Effector memory CD8-positive, alpha-beta T cell (primary cell): Measurements from ENCODE around the gene COL4A1.
"Not testable (repeated sequence)": the region's sequence is repeated elsewhere in the genome, so short reads cannot be mapped to it uniquely, and the experiment has no call there.

Experiments
- ATAC-seq: fragments of 150-1000 bp; cut with Tn5 transposase; replicated peaks from 2 replicates; pipeline ENCODE4 v1.10.0; 2021; ENCODE audit warnings: mild to moderate bottlenecking, moderate library complexity
- DNase-seq, 3 experiments: peaks; one replicate each; pipeline ENCODE4 v3.0.0; 2021
- H3K27ac Mint-ChIP-seq, 2 donors: one replicate each; pipeline ENCODE4 v1.8.0; 2022; ENCODE audit warnings: mild to moderate bottlenecking in 2 of 2, mixed read lengths in 2 of 2, moderate library complexity in 2 of 2
- H3K27me3 Mint-ChIP-seq, 2 donors: one replicate each; pipeline ENCODE4 v1.8.0; 2022; ENCODE audit warnings: mixed read lengths in 2 of 2
- H3K36me3 Mint-ChIP-seq: one replicate; pipeline ENCODE4 v1.8.0; 2022; ENCODE audit warnings: mild to moderate bottlenecking, moderate library complexity, mixed read lengths; ENCODE audit not compliant: insufficient read depth
- H3K4me1 Mint-ChIP-seq, 2 donors: one replicate each; pipeline ENCODE4 v1.8.0; 2022; ENCODE audit warnings: low read depth in 2 of 2, mixed read lengths in 2 of 2
- H3K4me3 Mint-ChIP-seq, 2 donors: one replicate each; pipeline ENCODE4 v1.8.0; 2022; ENCODE audit warnings: mild to moderate bottlenecking in 2 of 2, mixed read lengths in 2 of 2, moderate library complexity in 2 of 2
- H3K9me3 Mint-ChIP-seq, 2 donors: one replicate each; pipeline ENCODE4 v1.8.0; 2022; ENCODE audit warnings: mixed read lengths in 2 of 2

COL4A1 gene

GRCh38 chr13:110125613-110126272 lies 181.2 kb downstream of the COL4A1 start:
- Mint-ChIP-seq H3K27ac (no peak overlapping the region), H3K4me1 (no peaks in the 10 kb centered on the region), H3K9me3 (no peaks in the 10 kb centered on the region), H3K27me3 (peaks cover 3 to 53% of the 10 kb centered on the region in 2 donors), H3K36me3 (no peaks in the 10 kb centered on the region), H3K4me3 (no peak overlapping the region)
- no peak for DNase-seq
- no peak for ATAC-seq

- Mint-ChIP-seq H3K4me3 (no peak overlapping the region), H3K27me3 (peaks cover 6 to 53% of the 10 kb centered on the region in 2 donors), H3K36me3 (no peaks in the 10 kb centered on the region), H3K27ac (no peak overlapping the region), H3K4me1 (no peaks in the 10 kb centered on the region), H3K9me3 (no peaks in the 10 kb centered on the region)
- DNase-seq: no peak
- ATAC-seq: no peak
Measured at GRCh38 chr13:110125157-110125556, 181.8 kb downstream of the COL4A1 start.

- Mint-ChIP-seq H3K36me3 (no peaks in the 10 kb centered on the region), H3K4me3 (no peak overlapping the region), H3K27me3 (peaks cover 6 to 53% of the 10 kb centered on the region in 2 donors), H3K27ac (no peak overlapping the region), H3K4me1 (no peaks in the 10 kb centered on the region), H3K9me3 (no peaks in the 10 kb centered on the region)
- DNase-seq: no peak
- no peak for ATAC-seq
Measured at GRCh38 chr13:110124201-110124940, 182.6 kb downstream of the COL4A1 start.

- no peak overlapping the region for H3K4me3 Mint-ChIP-seq
- no peaks in the 10 kb centered on the region for H3K36me3 Mint-ChIP-seq
- no peaks in the 10 kb centered on the region for H3K4me1 Mint-ChIP-seq
- peaks cover 6 to 55% of the 10 kb centered on the region in 2 donors for H3K27me3 Mint-ChIP-seq
- DNase-seq (no peak), ATAC-seq (no peak)
- H3K9me3 Mint-ChIP-seq: no peaks in the 10 kb centered on the region
- H3K27ac Mint-ChIP-seq: no peak overlapping the region
Measured at GRCh38 chr13:110123041-110123809, 183.7 kb downstream of the COL4A1 start.

- no peaks in the 10 kb centered on the region for H3K4me1 Mint-ChIP-seq
- H3K4me3 Mint-ChIP-seq: no peak overlapping the region
- H3K36me3 Mint-ChIP-seq: no peaks in the 10 kb centered on the region
- H3K27me3 Mint-ChIP-seq: peaks cover 9 to 60% of the 10 kb centered on the region in 2 donors
- DNase-seq (no peak), ATAC-seq (no peak)
- no peaks in the 10 kb centered on the region for H3K9me3 Mint-ChIP-seq
- no peak overlapping the region for H3K27ac Mint-ChIP-seq
Measured at GRCh38 chr13:110121422-110122083, 185.4 kb downstream of the COL4A1 start.

GRCh38 chr13:110119935-110120905 lies 186.7 kb downstream of the COL4A1 start:
- no peaks in the 10 kb centered on the region for H3K9me3 Mint-ChIP-seq
- DNase-seq (no peak), ATAC-seq (no peak)
- H3K36me3 Mint-ChIP-seq: no peaks in the 10 kb centered on the region
- H3K27ac Mint-ChIP-seq: no peak overlapping the region
- H3K4me3 Mint-ChIP-seq: no peak overlapping the region
- H3K27me3 Mint-ChIP-seq: peaks cover 13 to 68% of the 10 kb centered on the region in 2 donors
- peaks cover 0 to 2% of the 10 kb centered on the region in 2 donors for H3K4me1 Mint-ChIP-seq

- Mint-ChIP-seq H3K4me1 (peaks cover 0 to 2% of the 10 kb centered on the region in 2 donors), H3K9me3 (no peaks in the 10 kb centered on the region), H3K36me3 (no peaks in the 10 kb centered on the region), H3K4me3 (no peak overlapping the region), H3K27ac (no peak overlapping the region), H3K27me3 (peaks cover 13 to 61% of the 10 kb centered on the region in 2 donors)
- ATAC-seq (no peak), DNase-seq (no peak)
Measured at GRCh38 chr13:110118106-110118505, 188.9 kb downstream of the COL4A1 start.

GRCh38 chr13:110116072-110116487 lies 190.9 kb downstream of the COL4A1 start:
- Mint-ChIP-seq H3K36me3 (no peaks in the 10 kb centered on the region), H3K4me3 (no peak overlapping the region), H3K4me1 (peaks cover 0 to 2% of the 10 kb centered on the region in 2 donors), H3K9me3 (no peaks in the 10 kb centered on the region), H3K27ac (no peak overlapping the region), H3K27me3 (peaks cover 13 to 51% of the 10 kb centered on the region in 2 donors)
- DNase-seq (peak in 1 of 3 experiments; percentile 6), ATAC-seq (no peak)

- ATAC-seq (no peak), DNase-seq (no peak)
- peaks cover 0 to 2% of the 10 kb centered on the region in 2 donors for H3K4me1 Mint-ChIP-seq
- no peaks in the 10 kb centered on the region for H3K9me3 Mint-ChIP-seq
- no peak overlapping the region for H3K4me3 Mint-ChIP-seq
- H3K36me3 Mint-ChIP-seq: no peaks in the 10 kb centered on the region
- no peak overlapping the region for H3K27ac Mint-ChIP-seq
- H3K27me3 Mint-ChIP-seq: peaks cover 9 to 47% of the 10 kb centered on the region in 2 donors
Measured at GRCh38 chr13:110115591-110115990, 191.4 kb downstream of the COL4A1 start.

- no peak overlapping the region for H3K27ac Mint-ChIP-seq
- no peak for DNase-seq
- peaks cover 7 to 40% of the 10 kb centered on the region in 2 donors for H3K27me3 Mint-ChIP-seq
- H3K36me3 Mint-ChIP-seq: no peaks in the 10 kb centered on the region
- H3K4me1 Mint-ChIP-seq: peaks cover 0 to 2% of the 10 kb centered on the region in 2 donors
- no peak for ATAC-seq
- no peak overlapping the region for H3K4me3 Mint-ChIP-seq
- peaks cover 0 to 1% of the 10 kb centered on the region in 2 donors for H3K9me3 Mint-ChIP-seq
Measured at GRCh38 chr13:110114316-110114715, 192.6 kb downstream of the COL4A1 start.

GRCh38 chr13:110113284-110113764 lies 193.6 kb downstream of the COL4A1 start:
- Mint-ChIP-seq H3K9me3 (peaks cover 0 to 5% of the 10 kb centered on the region in 2 donors), H3K4me3 (no peak overlapping the region), H3K27me3 (peaks cover 7 to 39% of the 10 kb centered on the region in 2 donors), H3K36me3 (no peaks in the 10 kb centered on the region), H3K4me1 (peaks cover 0 to 2% of the 10 kb centered on the region in 2 donors), H3K27ac (no peak overlapping the region)
- ATAC-seq (no peak), DNase-seq (no peak)

GRCh38 chr13:110112379-110112778 lies 194.6 kb downstream of the COL4A1 start:
- ATAC-seq, H3K4me3 Mint-ChIP-seq, H3K36me3 Mint-ChIP-seq, H3K27ac Mint-ChIP-seq, H3K4me1 Mint-ChIP-seq, H3K9me3 Mint-ChIP-seq, DNase-seq: not testable (repeated sequence)
- peaks cover 7 to 29% of the 10 kb centered on the region in 2 donors for H3K27me3 Mint-ChIP-seq
